ENCODE measurements around the gene GRIP2. TPM values are rescaled to one million over a fixed set of nuclear protein-coding genes. Genes with fewer than 3 reads are reported as not detected.

The GRIP2 gene
- total and polyA plus RNA-seq, 2 of the 4 experiments (the other 2 are of a cell fraction): 0.05 TPM; not detected in 1

- no TSS peak for BruUV-seq (replicated peaks)
- Histone ChIP-seq H3K56ac (ENCODE audit: extremely low read depth, insufficient read depth, low read length) (no peak overlapping the region), H4K91ac (ENCODE audit: insufficient read depth, low read depth, low read length) (no peak overlapping the region), H2BK20ac (ENCODE audit: low read depth, low read length) (no peak overlapping the region), H3K4me2 (ENCODE audit: low read depth, low read length) (no peak overlapping the region), H4K5ac (ENCODE audit: low read depth, low read length) (no peak overlapping the region), H3K4me3 (ENCODE audit: insufficient read depth, low read depth, low read length) (no peak overlapping the region), H4K20me1 (ENCODE audit: insufficient read depth, low read length) (no peaks in the 10 kb centered on the region), H3K9me1 (ENCODE audit: insufficient read depth, low read length) (no peaks in the 10 kb centered on the region), H3K14ac (replicated peaks; ENCODE audit: low read depth, low read length) (no peak overlapping the region), H3K9ac (ENCODE audit: low read depth, low read length) (no peak overlapping the region), H4K8ac (ENCODE audit: low read depth in 2 of 2, low read length in 2 of 2) (no peak overlapping the region), H2AFZ (replicated peaks; ENCODE audit: low read length, poor library complexity) (no peak overlapping the region), H2AK5ac (ENCODE audit: low read depth, low read length) (no peak overlapping the region), H3K18ac (ENCODE audit: low read depth, low read length) (no peak overlapping the region), H2BK15ac (ENCODE audit: low read depth, low read length) (no peak overlapping the region), H3K79me1 (ENCODE audit: low read depth in 1 of 2, low read length in 2 of 2) (no peaks in the 10 kb centered on the region), H3K9me3 (ENCODE audit: control insufficient read depth, insufficient read depth, low read length) (peaks cover 10% of the 10 kb centered on the region), H3K4me1 (ENCODE audit: control insufficient read depth, insufficient read depth, low read length) (no peaks in the 10 kb centered on the region), H2BK5ac (ENCODE audit: low read depth, low read length, poor library complexity, severe bottlenecking) (no peak overlapping the region), H3K4ac (ENCODE audit: low read depth, low read length) (no peak overlapping the region), H3K27ac (ENCODE audit: insufficient read depth, low read length) (no peak overlapping the region), H3K36me3 (ENCODE audit: control insufficient read depth, insufficient read depth, low read length) (no peaks in the 10 kb centered on the region), H2AK9ac (replicated peaks; ENCODE audit: low read depth, low read length, poor library complexity) (no peak overlapping the region), H3K23ac (ENCODE audit: low read depth, low read length) (no peak overlapping the region), H3K27me3 (ENCODE audit: control insufficient read depth, insufficient read depth, low read length) (peaks cover 11% of the 10 kb centered on the region), H2BK120ac (ENCODE audit: low read depth, low read length) (no peak overlapping the region)
- POLR2A ChIA-PET (ENCODE audit: unreplicated experiment): no interaction called here
- TF ChIP-seq ELK1 (IDR thresholded peaks at IDR 0.05; ENCODE audit: borderline replicate concordance, low read depth, low read length) (no peak), RCOR1 (IDR thresholded peaks at IDR 0.05; ENCODE audit: insufficient replicate concordance, low read length) (no peak), CHD1 (IDR thresholded peaks at IDR 0.05; ENCODE audit: low read depth, low read length) (no peak), MAZ (IDR thresholded peaks at IDR 0.05; ENCODE audit: borderline replicate concordance, low read depth, low read length) (no peak), CTCF (conservative IDR thresholded peaks at IDR 0.05; ENCODE audit: low read depth, low read length) (no peak), NFE2L2 (IDR thresholded peaks at IDR 0.05; ENCODE audit: low read depth, low read length) (no peak)
- dilution Hi-C loops (cut with HindIII; ENCODE audit: low sequenced_read_pairs, unreplicated experiment) (no loop called here), in situ Hi-C loops (cut with MboI; ENCODE audit: low sequenced_read_pairs) (loop anchor here (10.0 kb wide), 1 partner anchor 418 kb away; no protein-coding TSS in a partner anchor), intact Hi-C loops (cut with micrococcal nuclease) (loop anchor here (5.0 kb wide), 1 partner anchor 276 kb away; no protein-coding TSS in a partner anchor)
- DNase-seq: no peak
- no peak for ATAC-seq (ENCODE audit: low read depth)
- CTCF ChIA-PET: no interaction called here
- WGBS, 2 experiments (ENCODE audit: extremely low coverage in 2 of 2, insufficient read length in 1 of 2): 73% methylated on average over 5 of the region's 15 CpGs; no CpG with 5 or more reads in 1 of the 2 experiments
Observed at GRCh38 chr3:14506626-14507304, 33.4 kb downstream of the GRIP2 start.

Data from IMR-90 (cell line).